Measurements from ENCODE around the gene FANCM.

- TF ChIP-seq MAZ (CRISPR knock-in tag; conservative IDR thresholded peaks at IDR 0.05 in 1 of 2, IDR thresholded peaks at IDR 0.05 in 1 of 2), result no peak
- no peak for TF ChIP-seq SIN3B (IDR thresholded peaks at IDR 0.05; ENCODE audit: low read depth)
- TF ChIP-seq TAF1 (IDR thresholded peaks at IDR 0.05; ENCODE audit: control insufficient read depth, extremely low read depth, insufficient read depth, low read length, severe bottlenecking), result no peak
- TF ChIP-seq TBP (optimal IDR thresholded peaks at IDR 0.05; ENCODE audit: low read depth, low read length), result no peak
These were observed 66.2 kb downstream of the FANCM start for GRCh38 chr14:45201905-45202304.
